NB4 (cell line): ENCODE data around the gene CES2.

Experiments
- MYC ChIP-seq: IDR thresholded peaks from 2 replicates; pipeline ENCODE4 v1.6.1; 2011; ENCODE audit warnings: low read depth, low read length
- POLR2A ChIP-seq: IDR thresholded peaks from 2 replicates; pipeline ENCODE4 v1.6.1; 2011; ENCODE audit warnings: mild to moderate bottlenecking; ENCODE audit not compliant: insufficient read length; ENCODE audit errors: extremely low read depth
- TF ChIP-seq, protein P1 (sequence below): IDR thresholded peaks from one replicate; pipeline ENCODE4 v1.5.1; 2012; ENCODE audit warnings: low read depth, low read length
- TF ChIP-seq, protein P2 (sequence below): IDR thresholded peaks from 2 replicates; pipeline ENCODE4 v1.6.1; 2011; ENCODE audit warnings: low read depth, low read length

DNA sequence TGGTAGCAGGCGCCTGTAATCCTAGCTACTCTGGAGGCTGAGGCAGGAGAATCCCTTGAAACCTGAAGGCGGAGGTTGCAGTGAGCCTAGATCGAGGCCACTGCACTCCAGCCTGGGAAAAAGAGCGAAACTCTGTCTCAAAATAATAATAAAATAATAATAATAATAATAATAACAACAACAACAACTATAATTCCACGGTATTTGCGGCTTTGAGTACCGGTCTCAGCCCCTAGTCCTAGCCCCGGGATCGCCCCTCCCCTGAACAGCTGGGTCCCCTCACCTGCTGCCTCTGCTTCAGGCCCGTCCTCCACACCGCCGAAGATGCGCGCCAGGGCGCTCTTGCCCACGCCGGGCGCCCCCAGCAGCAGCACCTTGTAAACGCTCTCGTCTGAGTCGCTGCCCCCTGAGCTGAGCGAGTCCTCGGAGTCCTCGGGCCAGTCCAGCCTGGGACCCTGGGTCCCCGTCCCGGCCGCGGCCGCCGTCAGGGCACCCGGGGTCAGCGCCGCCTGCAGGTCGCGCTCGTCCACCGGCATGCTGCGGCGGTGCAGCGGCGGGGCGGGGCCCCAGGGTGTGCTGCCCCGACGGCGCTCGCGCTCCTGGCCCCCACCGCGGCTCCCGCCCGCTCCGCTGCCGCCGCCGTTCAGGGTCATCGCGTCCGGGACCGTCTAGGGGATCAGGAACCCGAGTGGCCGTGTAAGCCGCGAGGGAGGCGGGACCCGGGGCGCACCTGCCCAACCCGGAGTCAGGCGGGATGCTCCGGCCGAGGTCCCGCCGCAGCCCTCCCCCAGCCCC is 10.6 kb upstream of the CES2 start:
- TF ChIP-seq, protein P1, sequence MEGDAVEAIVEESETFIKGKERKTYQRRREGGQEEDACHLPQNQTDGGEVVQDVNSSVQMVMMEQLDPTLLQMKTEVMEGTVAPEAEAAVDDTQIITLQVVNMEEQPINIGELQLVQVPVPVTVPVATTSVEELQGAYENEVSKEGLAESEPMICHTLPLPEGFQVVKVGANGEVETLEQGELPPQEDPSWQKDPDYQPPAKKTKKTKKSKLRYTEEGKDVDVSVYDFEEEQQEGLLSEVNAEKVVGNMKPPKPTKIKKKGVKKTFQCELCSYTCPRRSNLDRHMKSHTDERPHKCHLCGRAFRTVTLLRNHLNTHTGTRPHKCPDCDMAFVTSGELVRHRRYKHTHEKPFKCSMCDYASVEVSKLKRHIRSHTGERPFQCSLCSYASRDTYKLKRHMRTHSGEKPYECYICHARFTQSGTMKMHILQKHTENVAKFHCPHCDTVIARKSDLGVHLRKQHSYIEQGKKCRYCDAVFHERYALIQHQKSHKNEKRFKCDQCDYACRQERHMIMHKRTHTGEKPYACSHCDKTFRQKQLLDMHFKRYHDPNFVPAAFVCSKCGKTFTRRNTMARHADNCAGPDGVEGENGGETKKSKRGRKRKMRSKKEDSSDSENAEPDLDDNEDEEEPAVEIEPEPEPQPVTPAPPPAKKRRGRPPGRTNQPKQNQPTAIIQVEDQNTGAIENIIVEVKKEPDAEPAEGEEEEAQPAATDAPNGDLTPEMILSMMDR = peak; percentile 11
- TF ChIP-seq, protein P2, sequence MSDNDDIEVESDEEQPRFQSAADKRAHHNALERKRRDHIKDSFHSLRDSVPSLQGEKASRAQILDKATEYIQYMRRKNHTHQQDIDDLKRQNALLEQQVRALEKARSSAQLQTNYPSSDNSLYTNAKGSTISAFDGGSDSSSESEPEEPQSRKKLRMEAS = no peak
- TF ChIP-seq POLR2A (no peak), MYC (no peak)
